Hepatic stellate cell (primary cell): ENCODE data around the gene CBLL1.
A peak's percentile ranks its signal among the peaks of the same experiment; 100 is the strongest.

Experiments
- DNase-seq: peaks from one replicate; pipeline ENCODE4 v3.0.0; 2011; ENCODE audit warnings: low spot score

Gene CBLL1

DNA sequence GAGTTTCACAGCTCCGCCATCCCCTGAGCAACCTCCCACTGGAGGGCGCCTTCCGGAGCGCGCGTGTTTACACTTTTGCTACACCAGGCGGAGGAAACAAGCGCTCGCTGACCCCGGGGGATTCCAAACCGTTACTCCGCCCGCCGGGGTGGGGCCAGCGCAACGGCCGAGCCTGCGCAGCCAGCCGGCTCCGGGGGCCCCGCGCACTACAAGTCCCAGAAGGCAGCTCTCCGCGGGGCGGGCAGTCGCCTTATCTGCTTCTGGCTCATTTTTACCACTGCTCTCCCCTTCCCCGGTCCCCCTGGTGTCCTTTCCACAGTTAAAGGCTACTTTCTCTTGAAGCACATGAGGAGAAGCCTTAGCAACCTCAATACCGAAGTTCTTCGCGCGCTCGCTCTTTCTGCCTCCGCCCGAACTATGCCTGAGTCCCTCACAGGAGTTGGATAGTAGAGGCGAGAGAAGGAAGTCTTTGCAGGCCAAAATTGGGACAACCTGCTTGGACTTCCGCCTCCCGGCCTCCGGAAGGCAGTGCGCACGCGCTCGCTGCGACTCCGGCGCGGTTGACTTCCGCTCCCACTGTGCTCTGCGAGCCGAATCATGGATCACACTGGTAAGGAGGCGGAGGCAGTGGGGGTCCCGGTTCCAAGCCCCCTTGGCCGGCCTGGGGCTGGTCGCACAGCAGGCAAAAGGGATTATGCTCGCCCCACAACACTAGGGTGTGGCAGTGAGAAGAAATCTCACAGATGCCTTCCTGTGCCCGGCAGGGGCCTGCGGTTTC, at the start of gene CBLL1:
CBLL1 (plus strand) TSS at position 576 of the 778 bp plus-strand sequence; CDS start at position 598, 22 bp downstream.
- peak; percentile 89 for DNase-seq

DNA sequence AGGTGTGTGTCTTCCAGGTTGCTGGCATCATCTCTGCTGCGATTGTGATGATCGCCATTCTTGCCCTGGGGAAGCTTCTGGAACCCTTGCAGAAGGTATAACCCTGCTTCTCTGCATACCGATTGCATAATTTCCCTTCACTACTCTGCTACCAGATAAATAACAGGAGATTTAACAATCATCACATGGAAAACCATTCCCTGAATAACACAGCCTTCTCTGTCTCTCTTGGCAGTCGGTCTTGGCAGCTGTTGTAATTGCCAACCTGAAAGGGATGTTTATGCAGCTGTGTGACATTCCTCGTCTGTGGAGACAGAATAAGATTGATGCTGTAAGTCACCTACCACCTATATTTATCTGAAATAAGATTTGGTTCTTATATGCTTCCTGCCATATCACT, 49.6 kb upstream of the CBLL1 start:
- no peak for DNase-seq

GRCh38 chr7:107696330-107696946, 47.5 kb upstream of the CBLL1 start:
- no peak for DNase-seq

GRCh38 chr7:107697321-107698049, 46.5 kb upstream of the CBLL1 start:
- no peak for DNase-seq

GRCh38 chr7:107700570-107700969, 43.4 kb upstream of the CBLL1 start:
- DNase-seq, result no peak

DNA sequence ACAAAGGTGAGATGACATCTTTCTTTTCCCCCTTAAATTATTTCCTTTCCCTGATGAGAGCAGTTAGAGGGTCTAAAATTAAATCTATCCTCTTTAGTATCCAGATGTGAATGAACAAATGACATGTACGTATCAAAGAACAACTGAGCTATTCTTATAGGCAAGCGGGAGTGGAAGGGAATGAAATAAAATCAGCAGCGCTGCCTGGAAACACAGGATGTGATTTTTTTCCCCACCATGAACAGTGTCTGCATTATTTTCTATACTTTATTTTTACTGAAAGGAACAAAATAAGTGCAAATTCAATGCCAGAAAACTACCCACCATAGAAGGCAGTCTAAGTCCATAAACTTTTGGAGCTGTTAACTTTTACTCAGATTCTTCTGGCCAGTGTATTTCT, 42.8 kb upstream of the CBLL1 start:
- DNase-seq, result no peak

DNA sequence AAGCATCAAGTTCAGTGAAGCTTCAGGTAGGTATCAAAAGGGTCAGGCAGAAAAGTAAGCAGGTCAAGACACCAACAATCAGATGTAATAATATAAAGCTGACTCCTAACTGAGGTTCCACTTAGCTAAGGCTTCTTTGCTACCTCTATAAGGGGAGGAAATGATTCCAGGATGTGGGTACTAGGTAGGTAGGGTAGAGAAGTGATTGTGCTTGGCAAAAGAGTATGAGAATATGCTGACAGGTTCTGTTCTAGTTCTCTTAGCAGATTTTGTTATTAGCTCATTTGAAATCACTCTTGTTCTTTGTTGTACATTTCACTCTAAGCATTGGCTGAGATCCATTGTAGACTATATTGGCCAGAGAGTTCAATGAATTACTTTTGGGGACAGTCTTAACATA, 40.7 kb upstream of the CBLL1 start:
- DNase-seq, result no peak

- no peak for DNase-seq
Measured at GRCh38 chr7:107703872-107704271, 40.1 kb upstream of the CBLL1 start.

DNA sequence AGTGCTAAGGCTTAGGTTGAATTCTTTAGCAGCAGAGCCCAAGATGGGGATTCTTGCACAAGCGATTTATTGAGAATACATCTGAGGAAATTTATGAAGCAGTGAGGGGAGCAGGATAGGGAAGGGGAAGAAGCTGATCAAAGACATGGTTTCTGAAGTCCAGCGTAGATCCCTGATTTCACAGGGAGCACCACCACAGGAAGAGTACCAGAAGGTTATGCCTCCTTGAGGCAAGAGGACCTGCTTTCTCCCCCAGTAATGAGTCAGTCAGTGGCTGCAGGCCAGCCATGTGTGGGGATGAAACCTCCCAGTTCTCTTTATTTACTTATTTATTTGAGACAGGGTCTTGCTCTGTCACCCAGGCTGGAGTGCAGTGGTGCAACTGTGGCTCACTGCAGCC, 35.0 kb upstream of the CBLL1 start:
- DNase-seq, result no peak

DNA sequence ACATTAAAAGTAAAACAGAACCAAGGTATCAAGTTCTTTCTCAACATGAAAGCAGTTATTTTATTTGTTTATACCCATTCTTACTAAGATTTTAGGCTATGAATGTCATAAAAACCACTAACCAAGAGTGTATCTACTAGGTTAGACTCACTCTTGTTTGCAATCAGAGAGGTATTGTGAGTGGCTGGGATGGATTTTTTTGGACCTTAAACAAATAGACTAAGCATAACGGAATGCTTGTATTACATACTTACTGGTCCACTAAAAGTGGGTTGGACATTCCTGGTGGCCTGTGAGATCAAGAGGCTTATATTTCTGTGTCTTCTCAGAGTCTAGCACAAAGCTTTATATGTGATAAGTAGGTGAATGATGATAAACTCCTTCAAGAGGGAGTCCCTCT, 32.6 kb upstream of the CBLL1 start:
- peak; percentile 36 for DNase-seq

- DNase-seq, result no peak
Measured at GRCh38 chr7:107712025-107712424, 31.9 kb upstream of the CBLL1 start.

DNA sequence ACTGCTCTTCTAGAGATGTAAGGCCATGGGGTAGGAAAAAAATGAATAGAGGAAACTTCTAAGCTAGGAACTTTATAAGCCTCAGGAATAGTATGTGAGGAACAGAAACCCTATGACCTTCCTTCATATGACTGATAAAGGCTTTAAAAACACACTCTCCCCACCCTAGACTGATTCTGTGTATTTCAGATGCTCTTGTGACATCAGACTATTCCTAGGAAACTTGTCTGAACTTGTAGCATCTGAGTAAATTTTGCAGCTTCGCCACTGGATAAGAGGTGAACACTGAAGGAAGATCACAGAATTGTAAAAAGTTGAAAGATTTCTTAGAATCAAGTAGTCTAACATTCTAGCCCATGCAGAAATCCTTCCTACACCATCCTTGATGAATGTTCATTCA, 31.0 kb upstream of the CBLL1 start:
- no peak for DNase-seq

- peak; percentile 18 for DNase-seq
Measured at GRCh38 chr7:107715531-107715930, 28.4 kb upstream of the CBLL1 start.

DNA sequence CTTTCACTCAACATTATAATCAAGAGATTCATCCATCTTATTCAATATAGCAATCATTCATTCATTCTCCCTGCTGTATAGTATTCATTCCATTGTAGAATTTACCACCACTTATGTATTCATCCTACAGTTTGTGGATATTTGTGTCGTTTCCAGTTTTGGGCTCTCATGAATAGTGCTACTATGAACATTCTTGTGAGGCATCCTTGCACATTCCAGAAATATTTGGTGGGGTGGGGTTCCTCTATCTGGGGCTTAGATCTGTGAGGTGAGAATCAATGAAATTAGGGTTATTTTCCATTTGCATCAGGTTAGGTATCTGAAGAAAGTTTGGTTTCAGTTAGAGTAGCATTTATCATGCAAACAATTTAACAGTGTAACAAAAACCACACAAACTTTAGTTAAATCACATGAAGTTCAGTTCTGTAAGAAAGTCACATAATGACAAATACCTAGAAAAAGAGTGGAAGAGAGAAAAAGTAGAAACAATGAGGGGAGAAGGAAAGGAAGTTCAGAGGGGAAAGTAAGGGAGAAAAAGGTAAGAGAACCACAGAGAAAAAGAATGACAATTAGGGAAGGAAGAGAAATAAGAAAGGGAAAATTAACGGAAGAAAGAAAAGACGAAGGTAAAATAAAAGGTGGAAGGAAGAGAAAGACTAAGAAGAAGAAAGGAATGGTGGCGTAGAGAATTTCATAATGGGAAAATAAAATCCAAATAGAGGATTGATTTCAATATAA, 25.3 kb upstream of the CBLL1 start:
- DNase-seq, result no peak

DNA sequence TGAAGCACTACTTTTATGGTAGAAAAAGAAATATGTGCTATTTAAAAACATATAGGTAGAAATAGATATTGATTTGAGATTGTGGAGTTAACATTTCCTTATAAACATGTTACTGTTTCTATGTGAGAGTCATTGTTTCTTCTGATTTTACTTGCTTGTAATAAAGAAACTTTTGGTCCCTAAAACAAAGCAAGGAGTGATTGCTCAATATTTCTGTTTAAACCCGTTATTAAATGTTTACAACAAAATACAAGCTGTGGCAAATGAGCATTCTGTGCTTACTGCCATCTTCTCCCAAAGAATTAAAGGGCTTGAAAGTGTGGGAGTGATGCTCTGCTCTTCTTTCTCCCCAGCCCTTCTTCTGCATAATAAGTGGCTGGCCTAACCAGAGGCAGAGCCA, 22.7 kb upstream of the CBLL1 start:
- no peak for DNase-seq

GRCh38 chr7:107723255-107723654, 20.7 kb upstream of the CBLL1 start:
- DNase-seq, result no peak

- DNase-seq, result peak; percentile 35
Measured at GRCh38 chr7:107725138-107725740, 18.7 kb upstream of the CBLL1 start.

- no peak for DNase-seq
Measured at GRCh38 chr7:107726356-107727130, 17.4 kb upstream of the CBLL1 start.

DNA sequence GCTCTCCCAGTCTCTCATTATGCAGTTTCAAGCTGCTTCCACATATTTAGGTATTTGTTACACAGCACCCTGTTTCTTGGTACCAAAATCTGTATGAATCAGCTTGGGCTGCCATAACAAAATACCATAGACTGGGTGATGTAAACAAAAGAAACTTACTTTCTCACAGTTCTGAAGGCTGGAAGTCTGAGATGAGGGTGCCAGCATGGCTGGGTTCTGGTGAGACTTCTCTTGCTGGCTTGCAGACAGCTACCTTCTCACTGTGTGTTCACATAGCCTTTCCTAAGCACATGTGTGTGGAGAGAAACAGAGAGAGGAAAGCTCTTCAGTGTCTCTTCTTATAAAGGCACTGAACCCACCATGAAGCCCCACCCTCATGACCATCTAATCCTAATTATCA, 15.7 kb upstream of the CBLL1 start:
- no peak for DNase-seq

- no peak for DNase-seq
Measured at GRCh38 chr7:107742678-107743566, 1.0 kb upstream of the CBLL1 start.
